Hepatocyte (in vitro differentiated cells): ENCODE results near the gene HOOK1.

ENCODE experiments used
- CTCF ChIP-seq: fragments of 200-600 bp; sonication (generic); IDR thresholded peaks from 2 replicates; pipeline ENCODE4 v1.5.1; 2016; ENCODE audit warnings: antibody characterized with exemption, mild to moderate bottlenecking; ENCODE audit not compliant: poor library complexity
- EZH2phosphoT487 ChIP-seq: fragments of 200-600 bp; sonication (generic); IDR thresholded peaks from one replicate; pipeline ENCODE4 v1.6.1; 2018; ENCODE audit warnings: antibody characterized with exemption, mild to moderate bottlenecking, low read depth, moderate library complexity; ENCODE audit not compliant: unreplicated experiment, severe bottlenecking

- no peak for TF ChIP-seq CTCF
- no peak for TF ChIP-seq EZH2phosphoT487
These were observed 16.1 kb upstream of the HOOK1 start for GRCh38 chr1:59798600-59798999.
